ENCODE results near the gene ACSS1. TPM values are rescaled to one million over a fixed set of nuclear protein-coding genes. Genes with fewer than 3 reads are reported as not detected.

ACSS1 gene
- total RNA-seq, 6 donors from 2014 or later = 39.7 to 122 (median 58.1) TPM

- DNase-seq (no peak), ATAC-seq (ENCODE audit: low FRiP score in 2 of 2) (no peak)
- H3K27ac ChIP-seq = no peak overlapping the region
- no peak for TF ChIP-seq POLR2AphosphoS5 (IDR thresholded peaks at IDR 0.05)
- TF ChIP-seq, protein P1, sequence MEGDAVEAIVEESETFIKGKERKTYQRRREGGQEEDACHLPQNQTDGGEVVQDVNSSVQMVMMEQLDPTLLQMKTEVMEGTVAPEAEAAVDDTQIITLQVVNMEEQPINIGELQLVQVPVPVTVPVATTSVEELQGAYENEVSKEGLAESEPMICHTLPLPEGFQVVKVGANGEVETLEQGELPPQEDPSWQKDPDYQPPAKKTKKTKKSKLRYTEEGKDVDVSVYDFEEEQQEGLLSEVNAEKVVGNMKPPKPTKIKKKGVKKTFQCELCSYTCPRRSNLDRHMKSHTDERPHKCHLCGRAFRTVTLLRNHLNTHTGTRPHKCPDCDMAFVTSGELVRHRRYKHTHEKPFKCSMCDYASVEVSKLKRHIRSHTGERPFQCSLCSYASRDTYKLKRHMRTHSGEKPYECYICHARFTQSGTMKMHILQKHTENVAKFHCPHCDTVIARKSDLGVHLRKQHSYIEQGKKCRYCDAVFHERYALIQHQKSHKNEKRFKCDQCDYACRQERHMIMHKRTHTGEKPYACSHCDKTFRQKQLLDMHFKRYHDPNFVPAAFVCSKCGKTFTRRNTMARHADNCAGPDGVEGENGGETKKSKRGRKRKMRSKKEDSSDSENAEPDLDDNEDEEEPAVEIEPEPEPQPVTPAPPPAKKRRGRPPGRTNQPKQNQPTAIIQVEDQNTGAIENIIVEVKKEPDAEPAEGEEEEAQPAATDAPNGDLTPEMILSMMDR (IDR thresholded peaks at IDR 0.05) = no peak
- TF ChIP-seq POLR2A (IDR thresholded peaks at IDR 0.05) = no peak
- no peak for TF ChIP-seq EP300 (IDR thresholded peaks at IDR 0.05)
- H3K4me1 ChIP-seq = peaks cover 66 to 73% (median 71%) of the 10 kb centered on the region in 4 donors
- H3K9me3 ChIP-seq = no peaks in the 10 kb centered on the region
- H3K4me3 ChIP-seq = no peak overlapping the region
- no peaks in the 10 kb centered on the region for H3K27me3 ChIP-seq
- WGBS, 2 donors = 93 to 98% methylated on average over 4 to 5 of the region's 5 CpGs
- peaks cover 9 to 21% (median 12%) of the 10 kb centered on the region in 4 donors for H3K36me3 ChIP-seq
Observed at GRCh38 chr20:25044261-25044560, 13.7 kb downstream of the ACSS1 start.

DNA sequence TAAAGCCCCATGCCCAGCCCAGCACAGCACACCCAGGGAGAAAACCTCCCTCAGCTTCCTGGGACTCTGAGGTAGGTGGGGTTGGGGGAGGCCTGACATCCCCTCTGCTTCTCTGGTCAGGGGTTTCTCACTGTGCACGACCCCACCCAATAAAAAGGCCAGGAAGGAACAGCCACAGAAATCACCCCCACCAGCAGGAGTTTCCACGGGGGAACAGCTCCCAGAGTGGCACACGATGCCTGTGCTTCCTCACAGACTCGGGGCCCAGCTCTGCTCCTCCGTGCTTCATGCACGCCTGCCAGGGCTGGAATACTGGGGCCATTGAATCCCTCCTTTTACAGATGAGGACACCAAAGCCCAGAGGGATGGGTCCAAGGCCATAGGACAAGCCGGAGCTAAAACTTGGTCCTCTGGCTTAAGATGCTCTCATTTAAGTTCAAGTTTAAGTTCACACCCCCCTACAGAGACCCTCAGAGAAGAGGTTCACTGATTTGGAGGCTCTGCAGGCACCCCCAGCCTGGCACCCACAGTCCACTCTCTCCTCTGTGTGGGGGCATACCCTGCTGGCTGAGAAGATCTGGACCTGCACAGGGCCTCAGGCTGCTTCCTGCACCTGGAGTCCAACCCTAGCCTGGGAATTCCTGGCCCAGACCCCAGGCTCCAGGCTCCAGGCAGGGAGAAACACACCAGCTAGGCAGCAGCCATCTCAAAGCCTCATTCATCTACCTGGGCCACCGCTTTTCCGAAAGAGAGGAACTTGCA is 14.3 kb downstream of the ACSS1 start:
- ATAC-seq (ENCODE audit: low FRiP score in 2 of 2) (no peak), DNase-seq (no peak)
- Histone ChIP-seq H3K4me3 (no peak overlapping the region), H3K36me3 (peaks cover 9 to 21% (median 12%) of the 10 kb centered on the region in 4 donors), H3K27ac (peak overlapping the region; percentile 72 to 89 (median 78)), H3K27me3 (no peaks in the 10 kb centered on the region), H3K4me1 (peaks cover 66 to 76% (median 71%) of the 10 kb centered on the region in 4 donors), H3K9me3 (no peaks in the 10 kb centered on the region)
- TF ChIP-seq POLR2AphosphoS5 (IDR thresholded peaks at IDR 0.05) (no peak), POLR2A (IDR thresholded peaks at IDR 0.05) (no peak), EP300 (IDR thresholded peaks at IDR 0.05) (no peak)
- TF ChIP-seq, protein P1 (IDR thresholded peaks at IDR 0.05) = no peak
- 85 to 100% methylated on average over 2 to 9 of the region's 9 CpGs for WGBS, 2 donors

DNA sequence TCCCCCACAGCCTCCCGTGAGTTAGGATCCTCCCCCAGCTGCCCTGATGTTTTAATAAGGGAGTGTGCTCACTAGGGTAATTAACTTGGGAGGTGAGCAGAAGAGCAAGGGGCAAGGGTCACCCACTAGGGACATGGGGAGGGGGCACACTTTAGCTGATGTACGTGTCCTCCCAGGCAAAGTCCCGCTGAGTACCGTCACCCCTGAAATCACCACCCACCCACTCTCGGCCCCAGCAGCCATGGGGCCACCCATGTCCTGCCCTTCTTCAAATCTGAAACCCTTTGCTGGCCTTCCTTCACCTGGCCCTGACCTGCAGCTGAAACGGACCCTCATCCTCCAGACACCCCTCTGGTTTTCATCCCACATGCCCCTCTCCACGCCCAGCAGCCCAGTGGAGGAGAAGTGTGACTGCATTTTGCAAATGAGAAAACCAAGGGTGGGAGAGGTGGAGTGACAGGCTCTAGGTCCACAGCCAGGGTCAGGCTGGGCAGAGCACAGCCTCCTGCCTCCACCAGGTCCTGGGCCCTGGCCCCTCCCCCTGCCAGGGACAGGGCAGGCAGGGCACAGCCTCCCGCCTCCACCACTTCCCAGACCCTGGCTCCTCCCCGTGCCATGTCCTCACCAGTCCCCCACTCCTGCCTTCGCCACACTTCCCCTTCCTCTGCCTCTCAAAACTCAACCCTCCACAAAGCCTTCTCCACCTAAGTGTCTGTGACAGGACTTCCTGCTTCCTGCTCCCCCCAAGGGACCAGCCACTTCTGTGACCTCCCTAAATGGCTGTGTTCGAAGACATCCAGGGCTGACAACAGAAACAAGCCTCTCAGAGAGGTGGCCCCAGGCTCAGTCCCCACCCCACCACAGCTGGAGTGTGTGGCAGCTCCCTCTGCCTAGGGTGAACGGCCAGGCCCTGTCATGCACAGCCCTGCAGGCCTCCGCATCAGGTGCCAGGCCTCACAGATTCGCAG is 15.1 kb downstream of the ACSS1 start:
- 58 to 62% methylated on average over 11 to 14 of the region's 14 CpGs for WGBS, 2 donors
- ATAC-seq (ENCODE audit: low FRiP score in 2 of 2) = peak; percentile 70 to 78
- DNase-seq = peak in 1 of 2 donors; percentile 92
- Histone ChIP-seq H3K4me3 (no peak overlapping the region), H3K27ac (peak overlapping the region; percentile 72 to 89 (median 78)), H3K4me1 (peaks cover 67 to 76% (median 72%) of the 10 kb centered on the region in 4 donors), H3K36me3 (peaks cover 9 to 19% (median 12%) of the 10 kb centered on the region in 4 donors), H3K27me3 (no peaks in the 10 kb centered on the region), H3K9me3 (no peaks in the 10 kb centered on the region)
- TF ChIP-seq POLR2A (IDR thresholded peaks at IDR 0.05) (no peak), POLR2AphosphoS5 (IDR thresholded peaks at IDR 0.05) (peak; percentile 17 to 62)

- DNase-seq = no peak
- no peak for ATAC-seq (ENCODE audit: low FRiP score in 2 of 2)
- no peak overlapping the region for H3K4me3 ChIP-seq
- H3K36me3 ChIP-seq = peaks cover 4 to 10% (median 7%) of the 10 kb centered on the region in 4 donors
- no peaks in the 10 kb centered on the region for H3K9me3 ChIP-seq
- no peaks in the 10 kb centered on the region for H3K27me3 ChIP-seq
- 89 to 90% methylated on average over 14 to 20 of the region's 21 CpGs for WGBS, 2 donors
- H3K4me1 ChIP-seq = peaks cover 70 to 76% (median 72%) of the 10 kb centered on the region in 4 donors
- no peak for TF ChIP-seq EP300 (IDR thresholded peaks at IDR 0.05)
- H3K27ac ChIP-seq = peak overlapping the region; percentile 73 to 89 (median 78)
Observed at GRCh38 chr20:25041813-25042530, 16.0 kb downstream of the ACSS1 start.

DNA sequence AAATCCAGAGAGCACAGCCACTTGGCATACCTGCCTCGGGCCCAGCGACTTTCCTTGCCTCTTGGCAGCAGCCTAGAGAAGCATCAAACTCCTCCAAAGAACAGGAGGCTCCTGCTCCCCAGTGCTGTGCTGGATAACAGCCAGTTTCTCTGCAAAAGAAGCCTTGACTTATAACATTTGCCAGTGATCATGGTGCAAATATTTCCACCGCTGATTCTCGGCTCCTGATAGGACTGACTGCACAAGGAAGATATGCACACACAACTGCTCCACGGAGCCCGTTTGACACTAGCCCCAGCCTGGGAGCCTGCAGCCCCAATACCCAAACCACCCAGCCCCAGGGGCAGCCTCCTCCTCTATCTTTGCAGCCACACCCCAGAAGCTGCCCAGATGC is 17.5 kb downstream of the ACSS1 start:
- Histone ChIP-seq H3K27ac (peak overlapping the region; percentile 73 to 89 (median 82)), H3K9me3 (no peaks in the 10 kb centered on the region), H3K27me3 (no peaks in the 10 kb centered on the region), H3K36me3 (no peaks in the 10 kb centered on the region), H3K4me3 (no peak overlapping the region), H3K4me1 (peaks cover 81 to 86% (median 84%) of the 10 kb centered on the region in 4 donors)
- TF ChIP-seq, protein P1 (IDR thresholded peaks at IDR 0.05) = no peak
- TF ChIP-seq POLR2AphosphoS5 (IDR thresholded peaks at IDR 0.05) = no peak
- no peak for TF ChIP-seq EP300 (IDR thresholded peaks at IDR 0.05)
- TF ChIP-seq POLR2A (IDR thresholded peaks at IDR 0.05) = no peak
- ATAC-seq (ENCODE audit: low FRiP score in 2 of 2) (peak; percentile 34 to 69), DNase-seq (peak in 1 of 2 donors; percentile 65)
- WGBS, 2 donors = 42 to 60% methylated on average over 4 to 6 of the region's 6 CpGs

All from upper lobe of left lung (tissue), 6 donors.